IPS-18c (cell line): ENCODE data around the gene TTC39A.

Experiments used
- H3K4me3 ChIP-seq: 2 replicates; pipeline ENCODE4 v1.7.0; 2013; ENCODE audit warnings: low read depth, mild to moderate bottlenecking, low read length, moderate library complexity; ENCODE audit not compliant: insufficient read depth
- H3K9me3 ChIP-seq: one replicate; pipeline ENCODE4 v1.6.1; 2013; ENCODE audit warnings: mild to moderate bottlenecking, low read length, moderate library complexity; ENCODE audit not compliant: control insufficient read depth, insufficient read depth

The TTC39A gene

DNA sequence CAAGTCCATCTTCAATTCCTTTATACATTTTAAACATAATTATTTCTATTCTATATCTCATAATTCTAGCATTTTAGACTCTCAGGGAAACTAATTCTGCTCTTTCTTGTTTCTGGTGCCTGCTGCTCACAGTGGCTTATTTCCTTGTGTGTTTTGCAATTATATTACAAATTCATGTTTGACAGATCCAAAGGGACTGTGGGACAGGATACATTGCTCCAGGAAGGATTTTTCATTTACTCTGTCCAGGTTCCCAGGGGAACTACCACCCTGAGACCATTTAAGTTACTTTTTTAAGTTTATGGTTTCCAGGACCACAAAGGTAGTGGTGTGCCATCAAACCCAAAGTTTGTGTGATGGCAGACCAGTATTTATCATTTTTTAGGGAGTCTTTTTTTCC lies 6.6 kb downstream of the TTC39A start:
- Histone ChIP-seq H3K9me3 (no peaks in the 10 kb centered on the region), H3K4me3 (no peak overlapping the region)

DNA sequence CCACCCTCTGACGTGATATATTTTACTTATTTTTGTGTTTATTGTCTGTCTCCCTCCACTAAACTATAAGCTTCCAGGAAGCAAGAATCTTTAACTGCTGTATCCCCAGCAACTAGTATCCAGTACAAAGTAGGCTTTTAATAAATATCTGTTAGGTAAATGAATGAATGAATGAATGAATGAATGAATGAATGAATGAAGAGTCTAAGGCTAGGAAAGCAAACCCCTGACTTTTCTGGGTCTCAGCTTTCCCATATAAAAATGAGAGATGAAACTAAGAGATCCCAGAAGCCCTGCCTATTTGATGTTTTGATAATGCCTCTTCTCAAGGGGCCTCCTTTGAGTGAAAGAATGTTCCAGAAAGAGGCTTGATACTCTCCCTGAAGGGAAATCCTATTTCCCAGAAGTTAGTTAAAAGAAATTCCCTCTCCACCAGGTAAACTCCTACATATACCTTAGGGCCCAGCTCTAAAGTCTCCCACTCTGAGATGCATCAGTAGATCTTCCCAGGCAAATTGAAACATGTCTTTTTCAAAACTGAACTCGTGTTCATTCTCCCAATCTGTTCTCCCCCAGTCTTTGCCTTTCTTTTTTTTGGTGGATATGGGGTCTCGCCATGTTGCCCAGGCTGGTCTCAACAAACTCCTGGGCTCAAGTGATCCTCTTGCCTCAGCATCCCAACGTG lies 7.8 kb downstream of the TTC39A start:
- Histone ChIP-seq H3K9me3 (no peaks in the 10 kb centered on the region), H3K4me3 (no peak overlapping the region)

DNA sequence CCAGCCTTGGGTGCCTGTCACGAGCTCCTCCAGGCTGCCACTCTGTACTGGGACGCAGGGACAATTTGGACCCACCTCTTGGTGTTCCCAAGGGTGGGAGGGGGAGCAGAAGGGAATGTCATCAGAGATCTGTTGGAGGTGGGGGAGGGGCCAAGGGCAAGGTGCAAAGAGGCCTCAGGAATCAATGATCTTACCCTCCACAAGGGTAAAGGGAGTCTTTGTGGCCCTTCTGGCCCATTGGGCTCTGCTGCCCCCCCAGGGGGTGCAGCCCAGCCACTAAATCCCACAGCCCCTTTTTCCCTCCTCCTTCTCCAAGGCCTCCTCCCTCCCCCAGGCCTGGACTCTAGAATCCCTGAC lies 8.5 kb downstream of the TTC39A start:
- H3K9me3 ChIP-seq: no peaks in the 10 kb centered on the region
- no peak overlapping the region; the same call in 1 of the 2 replicates for H3K4me3 ChIP-seq

DNA sequence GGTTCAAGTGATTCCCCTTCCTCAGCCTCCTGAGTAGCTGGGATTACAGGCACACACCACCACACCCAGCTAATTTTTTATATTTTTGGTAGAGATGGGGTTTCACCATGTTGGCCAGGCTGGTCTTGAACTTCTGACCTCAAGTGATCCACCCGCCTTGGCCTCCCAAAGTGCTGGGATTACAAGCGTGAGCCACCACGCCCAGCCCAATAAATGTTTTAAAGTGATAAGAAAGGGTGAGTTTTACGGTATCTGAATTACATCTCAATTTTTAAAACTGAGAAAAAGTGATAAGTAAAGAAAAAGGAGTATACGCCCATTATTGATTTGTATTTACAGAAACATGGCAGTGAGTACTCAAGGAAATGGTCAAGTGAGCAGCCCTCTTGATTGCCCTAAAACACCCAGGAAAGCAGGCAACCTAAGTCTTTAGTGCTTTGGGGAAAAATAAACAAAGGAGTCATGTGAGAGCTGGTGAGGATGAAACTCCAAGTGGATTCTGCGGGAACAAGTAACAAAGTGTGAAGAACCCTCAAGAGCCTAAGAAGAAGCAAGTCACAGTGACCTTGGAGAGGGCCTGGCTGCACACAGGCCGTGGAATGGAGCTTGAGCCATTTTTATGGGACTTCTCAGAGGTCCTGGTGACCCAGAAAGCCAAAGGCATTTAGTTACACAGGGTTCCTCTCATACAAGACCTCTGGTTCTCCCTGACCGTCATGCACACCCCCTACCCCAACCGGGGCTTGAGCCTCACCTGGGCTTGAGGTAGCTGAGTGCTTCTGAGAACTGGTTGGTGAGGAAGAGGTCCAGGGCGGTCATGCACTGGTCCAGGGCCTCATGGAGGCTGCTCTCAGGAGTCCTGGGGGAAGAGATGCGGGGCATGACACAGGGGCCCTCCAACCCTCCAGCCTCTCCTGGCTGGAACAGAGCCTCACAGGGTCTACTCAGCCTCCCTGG lies 9.1 kb downstream of the TTC39A start:
- no peaks in the 10 kb centered on the region for H3K9me3 ChIP-seq
- H3K4me3 ChIP-seq: no peak overlapping the region; the same call in 1 of the 2 replicates

DNA sequence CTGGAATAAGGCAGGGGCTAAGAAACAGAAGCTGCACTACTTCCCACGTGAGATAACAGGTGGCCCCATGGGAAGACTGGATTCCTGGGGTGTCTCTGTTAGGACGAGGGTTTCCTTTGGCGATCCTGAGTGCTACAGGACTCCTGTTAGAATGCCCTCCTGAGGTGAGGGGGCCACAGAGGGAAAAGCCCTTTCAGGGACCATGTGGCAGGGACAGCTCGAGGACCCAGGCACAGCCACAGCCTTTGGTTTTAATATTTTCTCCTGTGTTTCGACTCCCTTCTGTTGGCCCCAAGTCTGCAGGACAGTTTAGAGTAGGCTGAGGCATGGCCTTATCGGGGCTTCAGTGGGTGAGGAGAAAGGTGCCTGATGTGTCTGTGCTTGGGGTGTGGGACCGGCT lies 12.6 kb downstream of the TTC39A start:
- Histone ChIP-seq H3K4me3 (no peak overlapping the region), H3K9me3 (no peaks in the 10 kb centered on the region)

DNA sequence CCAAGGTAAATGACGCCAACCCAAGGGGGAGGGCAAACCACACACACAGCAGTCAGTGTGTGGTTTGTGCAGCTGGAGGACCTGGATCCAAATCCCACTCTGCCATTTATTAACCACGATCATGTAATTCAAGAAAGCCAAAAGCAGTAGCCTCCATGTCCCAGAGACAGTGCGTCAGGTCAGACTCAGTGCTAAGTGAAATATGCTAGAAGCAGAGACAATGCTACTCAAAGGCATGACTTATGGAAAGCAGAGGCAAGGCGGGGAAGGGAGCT lies 13.6 kb downstream of the TTC39A start:
- no peak overlapping the region for H3K4me3 ChIP-seq
- no peaks in the 10 kb centered on the region for H3K9me3 ChIP-seq

DNA sequence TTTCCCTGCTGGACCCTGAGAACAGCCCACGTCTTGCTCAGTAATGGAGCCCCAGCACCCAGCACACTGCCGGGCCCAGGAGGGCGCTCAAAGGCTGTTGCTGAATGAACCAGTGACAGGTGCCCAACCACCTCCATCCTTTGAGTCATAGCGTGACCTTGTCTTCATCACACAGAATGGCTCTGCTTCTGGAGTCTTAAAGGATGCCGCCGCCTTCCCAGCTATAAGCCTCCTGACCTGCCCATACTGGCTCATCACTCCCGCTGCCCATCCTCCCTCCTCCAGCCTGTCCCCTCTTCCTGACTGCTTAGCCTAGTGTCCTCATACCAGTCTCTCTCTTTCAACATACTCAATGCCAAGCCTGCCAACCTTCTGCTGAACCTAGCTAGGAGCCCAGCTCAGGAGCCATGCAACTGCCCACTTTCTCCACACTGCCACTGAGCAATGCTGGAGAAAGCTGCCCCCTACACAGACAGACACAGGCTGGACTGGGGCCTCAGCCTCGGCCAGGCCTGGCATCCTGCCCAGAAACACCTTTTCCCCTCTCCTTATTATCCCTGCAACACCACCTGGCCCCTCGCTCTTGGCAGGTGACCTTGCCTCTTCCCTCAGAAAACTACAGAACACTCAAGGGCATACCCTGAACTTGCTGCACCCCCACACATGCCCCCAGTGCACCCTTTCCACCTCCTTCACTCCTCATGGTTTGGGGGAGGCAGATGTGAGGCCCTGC lies 14.1 kb downstream of the TTC39A start:
- H3K9me3 ChIP-seq: no peaks in the 10 kb centered on the region
- H3K4me3 ChIP-seq: no peak overlapping the region

DNA sequence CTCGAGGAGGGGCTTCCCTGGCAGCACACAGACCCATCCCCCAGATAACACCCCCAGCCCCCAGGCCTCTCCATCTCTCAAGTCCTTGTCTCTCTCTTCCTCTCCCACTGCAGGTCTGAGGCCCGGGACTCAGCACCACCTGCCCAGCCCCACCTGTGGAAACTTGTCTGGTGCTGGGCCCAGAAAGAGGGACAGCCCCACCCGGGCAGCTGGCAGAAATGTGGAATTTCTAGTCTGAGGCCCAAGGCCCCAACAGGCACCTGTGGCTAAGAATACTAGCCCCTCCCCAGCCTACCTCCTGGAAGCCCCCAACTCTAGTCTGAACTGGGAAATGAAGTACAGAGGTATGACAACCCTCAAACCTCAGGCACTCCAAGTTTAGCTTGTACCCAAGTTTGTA lies 15.4 kb downstream of the TTC39A start:
- no peaks in the 10 kb centered on the region for H3K9me3 ChIP-seq
- H3K4me3 ChIP-seq: no peak overlapping the region

DNA sequence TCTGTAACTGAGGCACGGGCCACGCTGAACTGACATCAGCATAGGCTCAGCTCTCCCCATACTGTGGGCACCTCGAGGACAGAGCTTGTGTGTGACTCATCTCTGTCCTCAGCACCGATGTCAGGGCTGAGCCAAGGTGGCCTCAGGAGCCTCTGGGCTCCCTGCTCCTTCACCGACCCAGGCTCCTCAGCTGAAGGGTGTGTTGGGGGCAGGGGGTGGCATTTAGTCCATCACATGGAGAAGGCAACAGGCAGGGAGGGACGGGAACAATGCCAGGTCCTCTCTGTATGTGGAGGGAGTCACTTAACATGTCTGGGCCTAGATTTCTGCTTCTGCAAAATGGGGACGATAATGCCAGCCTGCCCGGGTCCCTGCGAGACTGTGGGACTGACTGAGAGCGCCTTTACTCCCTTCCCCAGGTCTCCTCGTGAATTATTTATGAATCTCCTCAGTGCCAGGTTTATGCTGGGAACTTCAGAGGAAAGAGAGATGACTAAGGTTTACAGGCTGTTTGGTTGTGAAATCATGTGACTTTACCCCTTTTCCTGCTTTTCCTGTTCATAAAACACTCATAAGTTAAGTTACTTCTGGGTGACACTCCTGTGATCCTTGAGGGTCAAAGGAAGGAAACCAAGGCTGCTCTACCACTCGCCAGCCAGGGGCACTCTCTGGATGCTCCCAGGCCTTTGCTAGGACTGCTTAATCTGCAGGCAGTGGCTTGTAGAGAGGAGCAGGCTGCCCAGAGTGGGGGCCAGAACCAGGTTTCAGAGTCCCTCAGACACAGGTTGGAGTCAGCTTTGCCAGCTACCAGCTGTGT lies 16.2 kb downstream of the TTC39A start:
- Histone ChIP-seq H3K9me3 (no peaks in the 10 kb centered on the region), H3K4me3 (no peak overlapping the region; the same call in 1 of the 2 replicates)

DNA sequence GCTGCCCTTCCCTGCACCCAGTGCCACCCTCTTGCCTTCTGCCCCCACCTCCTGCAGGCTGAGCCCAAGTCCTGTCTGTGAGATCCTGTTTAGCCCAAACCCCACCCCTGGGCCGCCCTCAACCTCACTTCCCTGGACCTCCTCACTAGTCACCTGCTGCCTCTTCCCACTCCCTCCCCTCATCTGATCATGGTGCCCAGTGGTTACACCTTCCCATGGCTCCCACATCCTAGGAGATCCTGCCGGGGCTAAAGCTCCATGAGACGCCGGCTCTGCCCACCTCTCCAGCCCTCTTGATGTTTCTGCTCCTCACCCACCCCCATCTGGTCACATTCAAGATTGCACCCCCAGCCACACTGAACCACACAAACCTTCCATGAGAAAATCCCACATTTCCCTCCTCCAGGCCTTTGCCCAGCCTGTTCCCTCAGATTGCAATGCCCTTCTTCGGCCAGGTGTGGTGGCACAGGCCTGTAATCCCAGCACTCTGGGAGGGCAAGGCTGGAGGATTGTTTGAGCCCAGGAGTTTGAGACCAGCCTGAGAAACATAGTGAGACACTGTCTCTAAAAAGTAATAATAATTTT lies 17.0 kb downstream of the TTC39A start:
- Histone ChIP-seq H3K4me3 (no peak overlapping the region), H3K9me3 (no peaks in the 10 kb centered on the region)

DNA sequence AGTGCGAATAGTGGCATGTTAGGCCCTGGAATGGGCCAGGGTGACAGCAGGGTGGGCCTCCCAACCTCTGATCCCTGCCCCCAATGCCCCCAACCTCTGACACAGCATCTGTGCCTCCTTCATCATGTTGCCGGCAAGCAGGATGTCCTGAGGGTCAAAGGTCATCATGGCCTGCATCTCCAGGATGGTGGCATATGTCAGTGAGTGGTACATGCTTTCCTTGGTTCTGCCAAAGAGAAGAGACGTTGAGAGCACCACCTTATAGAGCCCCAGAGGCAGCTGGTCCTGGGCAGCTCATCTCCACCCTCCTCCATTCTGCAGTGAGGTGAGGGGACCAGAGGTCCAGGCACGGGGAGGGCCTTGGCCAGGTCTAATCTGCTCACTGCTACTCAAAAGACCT lies 17.6 kb downstream of the TTC39A start:
- Histone ChIP-seq H3K4me3 (no peak overlapping the region), H3K9me3 (no peaks in the 10 kb centered on the region)

DNA sequence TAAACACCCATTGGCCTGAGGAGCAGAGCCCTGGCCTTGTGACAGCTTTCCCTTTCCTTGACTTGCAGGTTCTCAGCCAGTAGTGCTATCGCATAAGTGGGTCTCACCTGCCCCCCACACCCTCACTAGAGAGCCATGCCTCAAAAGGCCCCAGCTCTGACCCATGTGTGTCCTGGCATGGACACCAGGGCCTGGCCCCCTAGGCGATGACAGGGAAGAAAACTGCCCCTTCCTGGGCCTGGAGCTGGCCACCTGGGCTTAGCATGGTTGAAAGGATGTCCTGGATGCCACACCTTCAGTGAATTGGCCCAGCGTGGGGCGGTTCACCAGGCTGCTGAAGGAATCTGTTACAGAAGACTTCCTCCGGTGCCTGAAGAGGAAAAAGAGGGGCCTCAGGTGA lies 18.5 kb downstream of the TTC39A start:
- Histone ChIP-seq H3K9me3 (no peaks in the 10 kb centered on the region), H3K4me3 (no peak overlapping the region)

DNA sequence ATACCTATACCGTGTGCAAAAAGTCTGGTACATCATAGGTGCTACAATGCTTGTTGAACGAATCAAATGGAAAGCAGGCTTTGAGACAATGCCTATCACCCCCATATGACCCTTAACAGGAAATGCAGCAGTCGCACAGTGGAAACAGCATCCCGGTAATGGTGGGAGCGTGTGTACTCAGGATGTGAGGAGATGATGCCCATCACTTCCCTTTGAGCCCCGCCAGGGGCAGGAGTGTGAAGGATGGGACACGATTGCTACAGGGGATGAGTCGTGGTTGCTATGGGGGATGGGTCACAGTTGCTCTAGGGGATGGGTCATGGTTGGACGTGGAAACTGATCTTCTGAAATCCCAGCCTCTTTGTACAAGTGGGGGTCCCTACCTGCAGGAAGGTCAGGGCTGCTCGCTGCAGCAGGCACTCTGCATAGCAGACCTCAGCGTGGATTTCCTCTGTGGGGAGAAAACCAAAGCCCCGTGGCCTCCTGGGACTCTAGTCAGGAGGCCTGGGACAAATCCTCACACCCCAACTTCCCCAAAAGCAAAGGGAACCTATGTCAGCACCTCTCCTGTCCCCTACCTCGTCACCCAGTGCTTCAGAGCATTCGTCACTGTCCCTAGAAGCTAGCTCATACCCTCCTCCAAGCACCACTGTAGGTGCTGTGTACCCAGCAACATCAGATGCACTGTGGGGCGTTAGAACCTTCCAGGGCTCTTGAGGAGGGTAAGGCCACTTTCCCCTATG lies 19.3 kb downstream of the TTC39A start:
- no peak overlapping the region for H3K4me3 ChIP-seq
- H3K9me3 ChIP-seq: no peaks in the 10 kb centered on the region

DNA sequence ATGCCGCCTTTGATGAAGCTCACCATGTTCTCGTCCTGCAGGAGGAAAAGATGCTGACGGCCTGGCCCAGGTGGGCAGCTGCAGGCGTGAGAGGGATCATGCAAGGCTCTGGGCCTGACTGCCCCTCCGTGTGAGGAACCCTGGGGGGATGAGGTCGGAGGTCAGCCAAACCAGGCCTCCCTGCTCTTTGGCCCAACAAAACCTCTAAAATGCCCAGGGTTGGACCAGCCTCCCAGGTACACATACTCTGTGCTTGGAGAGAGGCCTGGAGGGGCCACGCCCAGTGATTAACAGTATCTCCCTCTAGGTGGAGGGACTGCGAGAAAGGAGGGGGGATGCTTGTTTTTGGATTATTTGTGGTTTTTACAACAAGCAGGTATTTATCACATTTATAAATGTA lies 21.1 kb downstream of the TTC39A start:
- no peak overlapping the region for H3K4me3 ChIP-seq
- no peaks in the 10 kb centered on the region for H3K9me3 ChIP-seq

DNA sequence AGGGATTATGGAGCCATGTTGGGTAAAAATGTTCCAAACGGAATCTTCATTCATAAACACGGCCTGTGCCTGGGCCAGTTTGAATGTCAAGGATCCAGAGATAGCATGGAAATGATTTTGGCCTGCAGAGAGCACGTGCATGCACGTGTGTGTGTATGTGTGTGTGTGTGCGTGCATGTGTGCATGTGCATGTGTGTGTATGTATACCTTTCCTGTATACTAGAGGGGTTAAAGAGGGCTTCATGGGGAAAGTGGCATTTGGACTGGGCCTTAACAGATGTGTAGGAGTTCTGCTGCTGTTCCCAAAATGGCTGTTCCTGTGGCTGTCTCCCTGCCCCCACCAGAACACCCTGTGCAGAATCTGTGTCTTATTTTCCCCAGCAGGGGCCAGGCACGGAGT lies 21.7 kb downstream of the TTC39A start:
- H3K4me3 ChIP-seq: no peak overlapping the region
- H3K9me3 ChIP-seq: no peaks in the 10 kb centered on the region

DNA sequence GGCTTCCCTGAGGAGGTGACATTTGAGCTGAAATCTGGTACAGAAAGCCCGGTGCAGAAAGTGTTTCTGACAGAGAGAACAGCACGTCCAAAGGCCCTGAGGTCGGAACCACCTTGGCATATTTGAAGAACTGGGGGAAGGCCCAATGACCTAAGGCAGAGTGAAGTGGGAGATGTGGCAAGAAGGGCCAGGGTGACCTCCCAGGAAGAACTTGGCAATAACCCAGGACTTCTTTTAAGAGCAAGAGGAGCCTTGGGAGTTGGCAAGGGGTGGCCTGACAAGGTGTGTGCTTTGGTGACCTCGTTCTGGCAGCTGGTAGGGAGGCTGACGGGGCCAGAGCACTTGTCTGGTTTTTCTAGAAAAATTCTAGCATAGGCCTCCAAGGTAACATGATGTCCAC lies 23.4 kb downstream of the TTC39A start:
- Histone ChIP-seq H3K9me3 (no peaks in the 10 kb centered on the region), H3K4me3 (no peak overlapping the region)
